ENCODE results near the gene PRR23E. TPM values are rescaled to one million over a fixed set of nuclear protein-coding genes. Genes with fewer than 3 reads are reported as not detected.

PRR23E gene
- total and polyA plus RNA-seq, 2 experiments from 2014 or later = not detected

GRCh38 chr3:127183931-127184869 lies 8.7 kb upstream of the PRR23E start:
- Mint-ChIP-seq H3K27ac (no peak overlapping the region), H3K27me3 (ENCODE audit: insufficient read depth, low read depth, poor library complexity) (peaks cover 6% of the 10 kb centered on the region), H3K4me3 (no peak overlapping the region), H3K9me3 (no peaks in the 10 kb centered on the region), H3K4me1 (peaks cover 11% of the 10 kb centered on the region; the same call in 2 of the 3 replicates), H3K36me3 (ENCODE audit: low read depth) (no peaks in the 10 kb centered on the region; the same call in 2 of the 3 replicates)
- no peaks in the 10 kb centered on the region for H3K9me2 ChIP-seq (ENCODE audit: insufficient read depth)
- H3K4me2 ChIP-seq = no peak overlapping the region
- no peak overlapping the region for H3K27ac ChIP-seq (ENCODE audit: low read depth)
- no peak for TF ChIP-seq CTCF (conservative IDR thresholded peaks at IDR 0.05; ENCODE audit: low read depth in 2 of 2)
- no peak for TF ChIP-seq ETS1 (IDR thresholded peaks at IDR 0.05)
- TF ChIP-seq ZNF114 (CRISPR knock-in tag; IDR thresholded peaks at IDR 0.05) = no peak
- no peak for TF ChIP-seq EZH2phosphoT487 (IDR thresholded peaks at IDR 0.05; ENCODE audit: unreplicated experiment)
- no peak for TF ChIP-seq EZH2 (IDR thresholded peaks at IDR 0.05; ENCODE audit: low read depth, unreplicated experiment)
- no peak for TF ChIP-seq POLR2AphosphoS5 (IDR thresholded peaks at IDR 0.05; ENCODE audit: low read depth)
- TF ChIP-seq NANOG (IDR thresholded peaks at IDR 0.05; ENCODE audit: borderline replicate concordance) = no peak
- TF ChIP-seq ZNF462 (CRISPR knock-in tag; IDR thresholded peaks at IDR 0.05) = no peak
- TF ChIP-seq ZNF331 (CRISPR knock-in tag; IDR thresholded peaks at IDR 0.05; ENCODE audit: low read depth) = no peak
- TF ChIP-seq CREB1 (CRISPR knock-in tag; IDR thresholded peaks at IDR 0.05; ENCODE audit: low read depth) = no peak
- no peak for TF ChIP-seq STAT1 (IDR thresholded peaks at IDR 0.05; ENCODE audit: unreplicated experiment)
- no peak for TF ChIP-seq REST (IDR thresholded peaks at IDR 0.05; ENCODE audit: unreplicated experiment)
- no peak for TF ChIP-seq JUNB (IDR thresholded peaks at IDR 0.05; ENCODE audit: unreplicated experiment)
- DNase-seq (ENCODE audit: low spot score) = no peak
- no peak overlapping the region for H2AFZ ChIP-seq
- no peak overlapping the region for H3K4me3 ChIP-seq
- no peaks in the 10 kb centered on the region for H3K4me1 ChIP-seq (ENCODE audit: insufficient read depth)
- H3F3A ChIP-seq (replicated peaks; ENCODE audit: low read depth) = no peaks in the 10 kb centered on the region
- ATAC-seq = no peak
- H3K27me3 ChIP-seq (ENCODE audit: insufficient read depth) = no peaks in the 10 kb centered on the region
- H3K36me3 ChIP-seq (ENCODE audit: insufficient read depth) = no peaks in the 10 kb centered on the region
- H4K20me1 ChIP-seq (replicated peaks; ENCODE audit: insufficient read depth) = no peaks in the 10 kb centered on the region
- H3K79me2 ChIP-seq (replicated peaks; ENCODE audit: insufficient read depth) = no peaks in the 10 kb centered on the region

Measured in GM23338 (cell line).